HL-60 (cell line): ENCODE measurements around the gene PPME1.

ENCODE experiments used
- DNase-seq, 2 experiments: peaks; one replicate each; pipeline ENCODE4 v3.0.0-alpha.2; 2010 to 2020; ENCODE audit warnings: low read depth in 1 of 2, low spot score in 1 of 2
- H3K27ac ChIP-seq: fragments of 250-450 bp; sonication (Bioruptor Pico); replicated peaks from 2 replicates; pipeline ENCODE4 v1.5.1; 2020; ENCODE audit warnings: mild to moderate bottlenecking, moderate library complexity
- H3K27me3 ChIP-seq: fragments of 250-450 bp; sonication (Bioruptor Pico); 2 replicates; pipeline ENCODE4 v1.5.1; 2021; ENCODE audit warnings: mild to moderate bottlenecking, moderate library complexity; ENCODE audit not compliant: insufficient read depth, poor library complexity, severe bottlenecking
- H3K4me3 ChIP-seq: replicated peaks from 2 replicates; pipeline ENCODE4 v1.5.1; 2011; ENCODE audit warnings: mild to moderate bottlenecking, control low read depth, low read length; ENCODE audit not compliant: insufficient read depth
- GABPA ChIP-seq: IDR thresholded peaks from 2 replicates; pipeline ENCODE4 v1.6.1; 2012; ENCODE audit warnings: low read depth
- POLR2AphosphoS5 ChIP-seq: IDR thresholded peaks from 2 replicates; pipeline ENCODE4 v1.6.1; 2012; ENCODE audit warnings: low read depth
- SPI1 ChIP-seq: IDR thresholded peaks from 2 replicates; pipeline ENCODE4 v1.6.1; 2012; ENCODE audit warnings: low read depth, mild to moderate bottlenecking, borderline replicate concordance
- TF ChIP-seq, protein P1 (sequence below): IDR thresholded peaks from 2 replicates; pipeline ENCODE4 v1.6.1; 2012; ENCODE audit warnings: low read depth; ENCODE audit not compliant: insufficient replicate concordance
- TF ChIP-seq, protein P2 (sequence below): IDR thresholded peaks from one replicate; pipeline ENCODE4 v1.5.1; 2011; ENCODE audit warnings: low read length, control low read depth, inconsistent platforms; ENCODE audit not compliant: insufficient read depth

PPME1 gene

DNA sequence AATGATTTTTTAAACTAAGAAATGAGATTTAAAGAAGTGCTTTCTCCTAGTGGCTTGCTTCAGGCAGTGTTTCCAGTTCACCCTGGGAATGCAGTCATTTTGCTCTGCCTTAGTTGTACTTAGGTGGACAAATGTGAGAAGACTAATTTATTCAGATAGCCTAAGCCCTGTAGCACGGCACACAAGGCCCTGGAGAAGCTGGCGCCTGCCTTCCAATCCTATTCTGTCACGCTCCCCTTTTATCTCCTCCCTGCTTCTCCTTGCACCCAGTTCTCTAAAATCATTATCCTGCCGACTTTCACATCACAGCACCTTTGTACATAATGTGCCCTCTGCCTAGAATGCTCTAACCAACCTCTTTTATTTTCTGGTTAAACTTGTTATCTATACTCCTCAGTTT, 64.0 kb downstream of the PPME1 start:
- TF ChIP-seq, protein P1, sequence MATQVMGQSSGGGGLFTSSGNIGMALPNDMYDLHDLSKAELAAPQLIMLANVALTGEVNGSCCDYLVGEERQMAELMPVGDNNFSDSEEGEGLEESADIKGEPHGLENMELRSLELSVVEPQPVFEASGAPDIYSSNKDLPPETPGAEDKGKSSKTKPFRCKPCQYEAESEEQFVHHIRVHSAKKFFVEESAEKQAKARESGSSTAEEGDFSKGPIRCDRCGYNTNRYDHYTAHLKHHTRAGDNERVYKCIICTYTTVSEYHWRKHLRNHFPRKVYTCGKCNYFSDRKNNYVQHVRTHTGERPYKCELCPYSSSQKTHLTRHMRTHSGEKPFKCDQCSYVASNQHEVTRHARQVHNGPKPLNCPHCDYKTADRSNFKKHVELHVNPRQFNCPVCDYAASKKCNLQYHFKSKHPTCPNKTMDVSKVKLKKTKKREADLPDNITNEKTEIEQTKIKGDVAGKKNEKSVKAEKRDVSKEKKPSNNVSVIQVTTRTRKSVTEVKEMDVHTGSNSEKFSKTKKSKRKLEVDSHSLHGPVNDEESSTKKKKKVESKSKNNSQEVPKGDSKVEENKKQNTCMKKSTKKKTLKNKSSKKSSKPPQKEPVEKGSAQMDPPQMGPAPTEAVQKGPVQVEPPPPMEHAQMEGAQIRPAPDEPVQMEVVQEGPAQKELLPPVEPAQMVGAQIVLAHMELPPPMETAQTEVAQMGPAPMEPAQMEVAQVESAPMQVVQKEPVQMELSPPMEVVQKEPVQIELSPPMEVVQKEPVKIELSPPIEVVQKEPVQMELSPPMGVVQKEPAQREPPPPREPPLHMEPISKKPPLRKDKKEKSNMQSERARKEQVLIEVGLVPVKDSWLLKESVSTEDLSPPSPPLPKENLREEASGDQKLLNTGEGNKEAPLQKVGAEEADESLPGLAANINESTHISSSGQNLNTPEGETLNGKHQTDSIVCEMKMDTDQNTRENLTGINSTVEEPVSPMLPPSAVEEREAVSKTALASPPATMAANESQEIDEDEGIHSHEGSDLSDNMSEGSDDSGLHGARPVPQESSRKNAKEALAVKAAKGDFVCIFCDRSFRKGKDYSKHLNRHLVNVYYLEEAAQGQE: no peak
- TF ChIP-seq, protein P2, sequence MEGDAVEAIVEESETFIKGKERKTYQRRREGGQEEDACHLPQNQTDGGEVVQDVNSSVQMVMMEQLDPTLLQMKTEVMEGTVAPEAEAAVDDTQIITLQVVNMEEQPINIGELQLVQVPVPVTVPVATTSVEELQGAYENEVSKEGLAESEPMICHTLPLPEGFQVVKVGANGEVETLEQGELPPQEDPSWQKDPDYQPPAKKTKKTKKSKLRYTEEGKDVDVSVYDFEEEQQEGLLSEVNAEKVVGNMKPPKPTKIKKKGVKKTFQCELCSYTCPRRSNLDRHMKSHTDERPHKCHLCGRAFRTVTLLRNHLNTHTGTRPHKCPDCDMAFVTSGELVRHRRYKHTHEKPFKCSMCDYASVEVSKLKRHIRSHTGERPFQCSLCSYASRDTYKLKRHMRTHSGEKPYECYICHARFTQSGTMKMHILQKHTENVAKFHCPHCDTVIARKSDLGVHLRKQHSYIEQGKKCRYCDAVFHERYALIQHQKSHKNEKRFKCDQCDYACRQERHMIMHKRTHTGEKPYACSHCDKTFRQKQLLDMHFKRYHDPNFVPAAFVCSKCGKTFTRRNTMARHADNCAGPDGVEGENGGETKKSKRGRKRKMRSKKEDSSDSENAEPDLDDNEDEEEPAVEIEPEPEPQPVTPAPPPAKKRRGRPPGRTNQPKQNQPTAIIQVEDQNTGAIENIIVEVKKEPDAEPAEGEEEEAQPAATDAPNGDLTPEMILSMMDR: no peak
- TF ChIP-seq SPI1: no peak
- no peak for TF ChIP-seq GABPA
- no peak for TF ChIP-seq POLR2AphosphoS5
- DNase-seq: no peak
- Histone ChIP-seq H3K27ac (no peak overlapping the region), H3K27me3 (no peaks in the 10 kb centered on the region), H3K4me3 (no peak overlapping the region)

DNA sequence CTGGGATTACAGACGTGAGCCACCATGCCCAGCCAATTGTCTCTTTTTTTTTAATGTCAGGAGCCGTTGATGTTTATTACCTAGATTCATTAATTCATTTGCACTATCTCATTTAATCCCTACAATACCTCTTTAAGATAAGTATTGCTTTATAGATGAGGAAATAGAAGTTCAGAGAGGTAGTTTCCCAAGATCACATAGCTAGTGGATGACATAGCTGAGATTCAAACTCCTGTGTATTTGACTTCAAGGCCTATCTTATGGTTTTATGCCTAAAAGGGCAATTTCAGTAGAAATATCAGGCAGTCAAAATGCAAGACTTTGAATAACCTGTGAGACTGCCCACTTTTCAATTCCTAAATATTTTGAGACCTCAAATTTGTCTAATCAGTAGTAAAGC, 66.5 kb downstream of the PPME1 start:
- no peak for DNase-seq
- no peak for TF ChIP-seq GABPA
- TF ChIP-seq POLR2AphosphoS5: no peak
- TF ChIP-seq, protein P2: no peak
- no peak for TF ChIP-seq SPI1
- TF ChIP-seq, protein P1: no peak
- Histone ChIP-seq H3K4me3 (no peak overlapping the region), H3K27me3 (no peaks in the 10 kb centered on the region), H3K27ac (no peak overlapping the region)

DNA sequence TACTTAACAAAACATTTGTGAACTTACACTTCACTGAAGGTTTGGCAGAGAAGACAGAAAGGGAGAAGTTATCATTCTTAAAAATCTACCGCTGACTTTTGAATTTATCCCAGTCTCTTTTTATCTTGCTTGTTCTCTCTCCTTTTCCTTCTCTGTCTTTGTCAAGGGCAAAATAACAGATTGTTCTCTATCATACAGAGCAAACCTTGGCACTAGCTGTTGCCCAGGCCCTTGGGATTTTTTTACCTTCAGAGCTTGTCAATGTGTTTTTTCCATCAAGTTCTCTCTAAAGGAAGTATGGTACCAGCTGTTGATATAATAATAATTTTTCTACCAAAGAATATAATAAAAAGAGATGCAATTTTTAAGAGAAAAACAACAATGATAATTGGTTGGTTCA, 67.2 kb downstream of the PPME1 start:
- Histone ChIP-seq H3K27me3 (no peaks in the 10 kb centered on the region), H3K4me3 (no peak overlapping the region), H3K27ac (no peak overlapping the region)
- DNase-seq: no peak
- TF ChIP-seq GABPA (no peak), SPI1 (no peak), POLR2AphosphoS5 (no peak)
- TF ChIP-seq, protein P1: no peak
- TF ChIP-seq, protein P2: no peak
